GM19099 (cell line): ENCODE results near the gene MOV10L1.
A peak's percentile ranks its signal among the peaks of the same experiment; 100 is the strongest.

Experiments
- POLR2A ChIP-seq: IDR thresholded peaks from 3 replicates; pipeline ENCODE4 v1.6.1; 2011; ENCODE audit warnings: low read depth; ENCODE audit not compliant: insufficient read length; ENCODE audit errors: extremely low read depth

Gene MOV10L1

GRCh38 chr22:50188356-50188755 is 98.5 kb downstream of the MOV10L1 start:
- TF ChIP-seq POLR2A: no peak

GRCh38 chr22:50189184-50189848 is 99.5 kb downstream of the MOV10L1 start:
- TF ChIP-seq POLR2A: no peak

- TF ChIP-seq POLR2A: no peak
Observed at GRCh38 chr22:50189849-50190181, 100.0 kb downstream of the MOV10L1 start.

GRCh38 chr22:50190182-50190940 is 100.6 kb downstream of the MOV10L1 start:
- peak; percentile 84 for TF ChIP-seq POLR2A

GRCh38 chr22:50190941-50191741 is 101.3 kb downstream of the MOV10L1 start:
- peak; percentile 40 for TF ChIP-seq POLR2A

- no peak for TF ChIP-seq POLR2A
Observed at GRCh38 chr22:50192436-50193204, 102.8 kb downstream of the MOV10L1 start.

- no peak for TF ChIP-seq POLR2A
Observed at GRCh38 chr22:50193621-50194020, 103.8 kb downstream of the MOV10L1 start.

GRCh38 chr22:50194037-50194805 is 104.4 kb downstream of the MOV10L1 start:
- TF ChIP-seq POLR2A: peak; percentile 13

- TF ChIP-seq POLR2A: no peak
Observed at GRCh38 chr22:50196256-50196655, 106.5 kb downstream of the MOV10L1 start.

- TF ChIP-seq POLR2A: no peak
Observed at GRCh38 chr22:50197000-50197800, 107.4 kb downstream of the MOV10L1 start.

- no peak for TF ChIP-seq POLR2A
Observed at GRCh38 chr22:50197856-50198623, 108.2 kb downstream of the MOV10L1 start.

- no peak for TF ChIP-seq POLR2A
Observed at GRCh38 chr22:50198624-50199017, 108.8 kb downstream of the MOV10L1 start.

GRCh38 chr22:50199251-50199721 is 109.5 kb downstream of the MOV10L1 start:
- no peak for TF ChIP-seq POLR2A

- no peak for TF ChIP-seq POLR2A
Observed at GRCh38 chr22:50199829-50200460, 110.1 kb downstream of the MOV10L1 start.
